GM19023 (cell line): ENCODE measurements around the gene CCT6B.
"Not testable (repeated sequence)": the region's sequence is repeated elsewhere in the genome, so short reads cannot be mapped to it uniquely, and the experiment has no call there.

Experiments
- ATAC-seq: cut with Tn5 transposase; IDR thresholded peaks from one replicate; pipeline ENCODE4 v1.9.1; 2021; ENCODE audit warnings: mild to moderate bottlenecking, moderate library complexity; ENCODE audit not compliant: unreplicated experiment

CCT6B gene

DNA sequence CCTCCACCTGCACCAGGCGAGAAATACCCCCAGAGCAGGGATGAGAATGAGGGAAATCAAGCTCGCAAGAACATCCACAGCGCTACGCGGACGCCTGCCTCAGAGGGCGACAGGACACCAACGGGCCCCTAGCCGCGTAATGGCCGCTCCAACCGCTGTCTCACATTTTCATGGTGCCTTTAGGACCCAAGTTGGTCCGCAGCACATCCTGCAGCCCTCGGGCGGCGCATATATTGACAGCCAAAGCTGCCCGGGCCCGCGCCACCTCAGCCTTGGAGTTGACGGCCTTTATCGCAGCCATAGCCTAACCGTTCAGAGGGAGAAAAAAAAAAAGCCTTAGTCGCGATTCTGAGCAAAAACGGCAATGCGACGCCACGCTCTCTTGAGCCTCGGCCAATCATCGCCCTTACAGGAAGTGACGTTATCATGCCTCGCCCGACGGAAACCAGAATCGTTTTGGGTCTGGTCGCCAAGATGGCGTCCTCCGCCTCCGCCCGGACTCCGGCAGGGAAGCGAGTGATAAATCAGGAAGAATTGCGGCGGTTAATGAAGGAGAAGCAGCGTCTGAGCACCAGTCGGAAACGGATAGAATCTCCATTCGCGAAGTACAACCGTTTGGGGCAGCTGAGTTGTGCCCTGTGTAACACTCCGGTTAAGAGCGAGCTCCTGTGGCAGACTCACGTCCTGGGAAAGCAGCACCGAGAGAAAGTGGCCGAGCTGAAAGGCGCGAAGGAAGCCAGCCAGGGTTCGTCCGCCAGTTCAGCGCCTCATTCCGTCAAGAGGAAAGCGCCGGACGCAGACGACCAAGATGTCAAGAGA, at the start of gene CCT6B, which contains the start of gene ZNF830:
Gene CCT6B (minus strand): TSS at position 368 of the 819 bp plus-strand sequence. CDS start 67 bp downstream, at position 301.
Gene ZNF830 (plus strand): TSS at position 448 of the 819 bp plus-strand sequence. CDS start 27 bp downstream, at position 475.
- ATAC-seq, result peak; percentile 90

DNA sequence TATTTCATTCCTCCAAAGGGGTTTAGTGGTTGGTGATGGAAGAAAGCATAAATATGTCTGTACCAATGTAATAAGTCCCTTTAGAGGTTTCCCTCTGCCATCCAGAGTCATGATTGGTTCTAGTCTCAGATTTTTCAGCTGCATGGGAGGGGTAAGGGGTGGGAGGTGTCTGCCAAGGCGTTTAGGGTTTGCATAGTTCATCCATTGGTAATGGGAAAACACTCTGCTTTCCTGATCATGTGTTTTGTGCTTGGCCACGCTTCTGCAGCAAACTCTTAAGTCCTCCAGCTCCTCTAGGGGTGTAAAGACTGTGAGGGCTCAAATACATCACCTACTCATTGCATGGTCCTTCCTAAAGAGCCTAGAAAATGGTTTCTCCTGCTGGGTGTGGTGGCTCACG, 48.8 kb upstream of the CCT6B start:
- no peak for ATAC-seq

- no peak for ATAC-seq
Observed at GRCh38 chr17:35006961-35007360, 45.7 kb upstream of the CCT6B start.

DNA sequence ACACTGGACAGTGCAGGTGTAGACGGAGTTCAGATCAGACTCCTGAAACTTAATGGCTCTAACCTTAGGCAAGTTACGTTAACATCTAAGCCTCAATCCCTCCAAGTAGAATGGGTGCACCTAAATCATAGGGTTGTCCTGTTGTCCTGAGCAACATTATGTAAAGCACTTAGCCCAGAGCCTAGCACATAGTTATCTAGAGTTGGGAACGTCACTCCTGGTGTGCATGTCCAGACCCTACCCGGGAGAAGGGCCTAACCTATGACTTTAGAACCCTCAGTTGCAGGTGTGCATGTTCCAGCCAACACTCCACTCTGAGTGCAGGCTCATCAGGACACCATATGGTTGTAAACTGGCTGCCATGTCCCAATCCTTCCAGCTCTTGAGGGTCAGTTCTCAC, 45.1 kb upstream of the CCT6B start:
- ATAC-seq, result no peak

DNA sequence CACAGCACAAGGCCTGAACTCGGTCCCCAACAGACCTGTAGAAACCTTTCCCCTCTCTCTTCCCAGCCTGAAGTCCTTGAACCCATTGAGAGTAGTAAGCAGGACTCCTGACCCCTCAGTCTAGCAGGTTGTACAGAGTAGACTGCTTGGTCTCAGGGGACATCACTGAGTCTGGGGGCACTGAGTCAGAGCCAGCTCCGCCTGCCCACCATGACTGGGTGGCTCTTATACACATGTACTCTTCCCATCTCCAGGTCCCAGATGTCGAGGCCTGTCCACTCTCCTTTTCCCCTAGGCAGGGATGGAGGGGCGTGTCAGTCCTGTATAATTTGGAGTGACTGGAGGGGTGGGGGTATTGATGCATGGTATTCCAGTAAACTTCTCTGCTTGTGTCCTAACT, 42.5 kb upstream of the CCT6B start:
- ATAC-seq, result no peak

DNA sequence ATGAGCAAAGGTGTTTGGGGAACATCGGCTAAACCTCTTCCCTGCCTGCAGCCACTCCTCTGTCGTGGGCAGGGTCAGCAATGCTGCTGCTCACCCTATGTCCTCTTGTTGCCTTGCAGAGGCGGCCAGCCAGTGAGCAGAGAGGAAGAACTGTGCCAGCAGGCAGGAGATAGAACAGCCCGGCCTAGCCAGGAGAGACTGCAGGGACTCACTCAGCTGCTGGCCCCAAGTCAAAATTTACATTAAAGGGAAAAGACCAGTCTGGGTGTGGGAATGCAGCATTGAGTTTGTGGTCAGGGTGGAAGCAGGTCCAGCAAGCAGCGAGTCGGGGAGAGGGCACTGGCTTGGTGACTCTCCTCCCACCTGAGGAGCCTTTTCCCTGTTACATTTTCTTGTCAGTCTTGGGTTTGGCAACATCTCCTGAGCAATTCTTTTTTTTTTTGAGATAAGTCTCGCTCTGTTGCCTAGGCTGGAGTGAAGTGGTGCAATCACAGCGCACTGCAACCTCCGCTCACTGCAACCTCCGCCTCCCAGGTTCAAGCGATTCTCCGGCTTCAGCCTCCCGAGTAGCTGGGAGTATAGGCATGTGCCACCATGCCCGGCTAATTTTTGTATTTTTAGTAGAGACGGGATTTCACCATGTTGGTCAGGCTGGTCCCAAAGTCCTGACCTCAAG, 41.8 kb upstream of the CCT6B start:
- no peak for ATAC-seq

DNA sequence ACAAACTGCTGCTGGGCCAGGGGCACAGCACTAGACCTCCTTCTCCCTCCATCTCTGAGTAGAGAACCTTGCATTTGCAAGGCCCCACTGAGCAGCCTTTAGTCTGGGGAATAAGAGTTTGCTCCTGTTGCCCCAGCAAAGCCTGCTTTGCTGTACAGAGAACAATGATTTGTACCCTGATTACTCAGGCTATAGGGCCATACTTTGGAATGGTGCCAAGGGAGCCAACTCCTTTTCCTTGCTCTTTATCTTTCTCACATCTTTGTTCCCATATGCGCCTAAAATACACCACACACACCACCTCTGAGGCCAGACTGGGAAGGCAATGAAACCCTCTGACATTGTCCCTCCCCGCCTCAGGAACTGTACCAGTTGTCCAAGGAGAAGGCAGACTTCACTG, 40.3 kb upstream of the CCT6B start:
- ATAC-seq, result no peak

- not testable (repeated sequence) for ATAC-seq
Observed at GRCh38 chr17:35000965-35001364, 39.7 kb upstream of the CCT6B start.

DNA sequence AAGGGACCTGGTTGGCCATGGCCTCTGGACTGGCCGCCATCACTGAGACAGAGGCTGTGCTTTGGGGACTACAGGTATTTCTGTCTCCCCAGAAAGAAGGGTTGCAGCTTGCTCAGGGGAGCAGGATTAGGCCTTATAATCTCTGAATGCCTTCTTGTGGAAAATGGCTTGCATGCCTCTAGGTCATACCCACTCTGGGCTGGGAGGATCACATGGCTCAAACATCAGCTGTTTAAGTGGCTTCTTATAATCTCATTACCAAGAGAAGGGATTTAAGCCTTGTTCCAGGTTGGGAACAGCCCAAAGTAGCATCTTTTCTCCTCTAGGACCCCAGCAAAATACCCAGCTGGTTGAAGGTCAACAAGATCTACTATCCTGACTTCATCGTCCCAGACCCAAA, 38.2 kb upstream of the CCT6B start:
- no peak for ATAC-seq

- ATAC-seq, result no peak
Observed at GRCh38 chr17:34998205-34998604, 36.9 kb upstream of the CCT6B start.

- no peak for ATAC-seq
Observed at GRCh38 chr17:34997355-34997862, 36.1 kb upstream of the CCT6B start.

DNA sequence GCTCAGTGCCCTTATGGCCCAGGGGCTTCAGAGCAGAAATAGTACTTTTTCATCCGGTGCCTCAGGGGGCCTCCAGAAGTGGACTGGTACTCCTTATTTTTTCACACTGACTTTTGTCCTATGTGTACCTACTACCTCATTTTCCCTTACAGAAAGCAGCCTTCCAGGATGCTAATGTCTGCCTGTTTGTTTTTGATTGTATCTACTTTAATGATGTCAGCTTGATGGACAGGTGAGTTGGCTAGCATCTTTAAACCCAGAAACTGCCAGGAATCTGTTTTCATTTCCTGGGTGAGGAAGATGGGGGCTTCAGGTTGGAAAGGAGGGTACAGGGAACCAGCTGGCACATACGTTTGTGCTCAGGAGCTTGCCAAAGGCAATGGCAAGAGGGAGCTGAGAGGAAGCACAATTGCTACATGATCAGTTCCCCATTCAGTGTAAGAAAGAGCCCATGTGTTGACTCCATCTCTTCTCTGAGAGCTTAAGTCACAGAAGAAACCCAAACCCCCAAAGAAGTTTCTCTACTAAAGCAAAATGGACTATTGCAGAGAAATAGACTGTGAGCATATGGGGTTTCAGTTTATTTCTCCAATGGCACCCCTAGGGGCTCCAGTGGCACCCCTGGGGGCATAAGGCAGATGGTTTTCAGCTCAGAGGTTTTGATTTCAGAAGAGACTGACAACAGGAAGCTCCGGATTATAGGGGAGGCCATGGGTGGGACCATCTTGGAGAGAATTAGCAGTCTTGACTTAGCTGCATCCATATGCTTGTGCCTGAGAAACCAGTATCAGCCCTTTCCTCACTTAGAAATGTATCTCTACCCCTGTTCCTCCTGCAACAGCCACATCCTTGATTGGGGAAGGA, 35.4 kb upstream of the CCT6B start:
- ATAC-seq, result no peak

DNA sequence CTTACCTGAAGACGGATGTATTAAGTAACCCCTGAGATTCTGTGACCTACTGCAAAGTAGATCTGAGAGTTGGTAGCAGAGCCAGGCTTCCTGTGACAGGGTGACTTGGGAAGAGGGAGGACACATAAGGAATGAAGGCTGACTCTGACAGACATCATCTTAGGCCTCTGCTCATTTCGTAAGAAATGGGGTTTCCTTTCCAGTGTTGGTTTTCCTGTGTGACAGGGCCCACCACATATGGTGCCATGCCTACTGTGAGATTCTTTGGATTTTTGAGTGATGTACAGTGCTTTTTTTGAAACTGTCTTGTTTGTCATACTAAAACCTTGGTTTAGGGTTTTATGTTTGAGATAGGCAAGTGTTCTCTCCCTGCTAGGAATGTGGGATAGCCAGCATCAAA, 31.8 kb upstream of the CCT6B start:
- no peak for ATAC-seq

DNA sequence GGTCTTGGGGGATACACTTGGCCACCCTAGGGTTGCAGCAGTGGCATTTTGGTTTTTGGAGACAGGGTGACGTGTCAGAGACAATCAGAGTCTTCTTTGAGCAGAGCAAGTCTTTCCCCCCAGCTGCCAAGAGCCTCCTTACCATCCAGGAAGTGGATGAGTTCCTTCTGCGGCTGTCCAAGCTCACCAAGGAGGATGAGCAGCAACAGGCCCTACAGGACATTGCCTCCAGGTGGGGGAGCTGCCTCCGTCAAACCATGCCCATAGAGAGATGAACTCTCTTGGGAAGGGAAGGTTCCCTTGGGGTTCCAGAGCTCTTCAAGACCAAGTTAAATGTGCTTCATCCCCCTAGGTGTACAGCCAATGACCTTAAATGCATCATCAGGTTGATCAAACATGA, 30.3 kb upstream of the CCT6B start:
- no peak for ATAC-seq

GRCh38 chr17:34990921-34991365, 29.7 kb upstream of the CCT6B start:
- no peak for ATAC-seq

GRCh38 chr17:34989473-34989872, 28.2 kb upstream of the CCT6B start:
- ATAC-seq, result no peak

DNA sequence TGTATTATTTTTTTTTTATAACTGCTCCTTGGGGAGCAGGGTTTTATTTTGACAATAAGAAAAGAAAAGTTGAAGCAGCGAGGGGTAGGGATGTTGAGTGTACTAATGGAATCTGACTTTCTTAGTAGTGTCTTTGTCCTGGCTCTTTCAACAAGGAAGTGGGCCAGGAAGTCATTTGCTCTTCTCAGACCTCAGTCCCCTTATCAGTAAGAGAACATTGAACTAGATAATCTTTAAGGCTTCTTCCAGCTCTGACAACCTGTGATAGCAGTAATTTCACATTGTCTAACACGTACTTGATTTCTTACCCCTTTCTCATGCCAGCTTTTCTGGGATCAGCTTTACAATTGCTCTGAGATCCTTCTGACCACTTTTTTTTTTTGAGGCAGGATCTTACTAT, 27.4 kb upstream of the CCT6B start:
- no peak for ATAC-seq

- ATAC-seq, result no peak
Observed at GRCh38 chr17:34987232-34987631, 26.0 kb upstream of the CCT6B start.

- no peak for ATAC-seq
Observed at GRCh38 chr17:34981538-34982241, 20.4 kb upstream of the CCT6B start.
